SU-DHL-6 (cell line): Measurements from ENCODE around the gene CDKAL1.

Source experiments
- EZH2phosphoT487 ChIP-seq: fragments of 200-600 bp; sonication (generic), shearing (Covaris generic); conservative IDR thresholded peaks from 2 replicates; pipeline ENCODE4 v1.6.1; 2018; ENCODE audit warnings: mild to moderate bottlenecking, antibody characterized with exemption, low read length, moderate library complexity, mixed read lengths
- TF ChIP-seq, protein P1 (sequence below): fragments of 200-600 bp; sonication (generic); IDR thresholded peaks from one replicate; pipeline ENCODE4 v1.5.1; 2017; ENCODE audit warnings: antibody characterized with exemption, mild to moderate bottlenecking, low read length, moderate library complexity; ENCODE audit not compliant: insufficient read depth, poor library complexity, severe bottlenecking

DNA sequence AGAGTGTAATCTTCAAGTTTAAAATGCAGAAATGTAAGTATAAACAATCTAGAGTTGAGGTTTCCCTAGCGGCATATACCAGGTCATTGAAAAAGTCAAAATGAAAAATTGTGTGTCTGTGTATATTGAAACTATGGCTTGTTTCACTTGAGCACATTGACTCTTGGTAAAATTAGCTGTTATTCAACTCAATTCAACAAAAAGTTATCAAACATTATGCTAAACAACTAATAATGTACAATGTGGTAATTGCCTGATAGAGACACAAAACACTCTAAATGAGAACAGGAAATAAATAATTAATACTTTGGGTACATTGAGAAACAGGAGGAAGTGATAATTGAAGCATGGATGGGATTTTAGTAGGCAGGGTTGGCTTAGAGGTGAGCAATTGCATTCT, 444.8 kb downstream of the CDKAL1 start:
- TF ChIP-seq, protein P1, sequence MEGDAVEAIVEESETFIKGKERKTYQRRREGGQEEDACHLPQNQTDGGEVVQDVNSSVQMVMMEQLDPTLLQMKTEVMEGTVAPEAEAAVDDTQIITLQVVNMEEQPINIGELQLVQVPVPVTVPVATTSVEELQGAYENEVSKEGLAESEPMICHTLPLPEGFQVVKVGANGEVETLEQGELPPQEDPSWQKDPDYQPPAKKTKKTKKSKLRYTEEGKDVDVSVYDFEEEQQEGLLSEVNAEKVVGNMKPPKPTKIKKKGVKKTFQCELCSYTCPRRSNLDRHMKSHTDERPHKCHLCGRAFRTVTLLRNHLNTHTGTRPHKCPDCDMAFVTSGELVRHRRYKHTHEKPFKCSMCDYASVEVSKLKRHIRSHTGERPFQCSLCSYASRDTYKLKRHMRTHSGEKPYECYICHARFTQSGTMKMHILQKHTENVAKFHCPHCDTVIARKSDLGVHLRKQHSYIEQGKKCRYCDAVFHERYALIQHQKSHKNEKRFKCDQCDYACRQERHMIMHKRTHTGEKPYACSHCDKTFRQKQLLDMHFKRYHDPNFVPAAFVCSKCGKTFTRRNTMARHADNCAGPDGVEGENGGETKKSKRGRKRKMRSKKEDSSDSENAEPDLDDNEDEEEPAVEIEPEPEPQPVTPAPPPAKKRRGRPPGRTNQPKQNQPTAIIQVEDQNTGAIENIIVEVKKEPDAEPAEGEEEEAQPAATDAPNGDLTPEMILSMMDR: no peak
- TF ChIP-seq EZH2phosphoT487: no peak
